Measurements from ENCODE around the gene SLC25A44. TPM values are rescaled to one million over a fixed set of nuclear protein-coding genes. Genes with fewer than 3 reads are reported as not detected.
"Not testable (repeated sequence)": the region's sequence is repeated elsewhere in the genome, so short reads cannot be mapped to it uniquely, and the experiment has no call there.

The SLC25A44 gene
- total RNA-seq, 4 donors from 2014 or later = 9.2 to 19.5 (median 18.5) TPM

- H3K36me3 ChIP-seq = no peaks in the 10 kb centered on the region
- H3K27me3 ChIP-seq = peaks cover 0 to 3% (median 3%) of the 10 kb centered on the region in 3 donors
- DNase-seq (no peak), ATAC-seq (no peak)
- in situ Hi-C loops (cut with MboI; ENCODE audit: low sequenced_read_pairs in 4 of 4) (no loop called here), intact Hi-C loops (cut with DNase I; ENCODE audit: low total_unique reads) (no loop called here)
- no peak overlapping the region for H3K27ac ChIP-seq
- H3K9me3 ChIP-seq = no peaks in the 10 kb centered on the region
- H3K4me1 ChIP-seq = no peaks in the 10 kb centered on the region
- TF ChIP-seq, protein P1, sequence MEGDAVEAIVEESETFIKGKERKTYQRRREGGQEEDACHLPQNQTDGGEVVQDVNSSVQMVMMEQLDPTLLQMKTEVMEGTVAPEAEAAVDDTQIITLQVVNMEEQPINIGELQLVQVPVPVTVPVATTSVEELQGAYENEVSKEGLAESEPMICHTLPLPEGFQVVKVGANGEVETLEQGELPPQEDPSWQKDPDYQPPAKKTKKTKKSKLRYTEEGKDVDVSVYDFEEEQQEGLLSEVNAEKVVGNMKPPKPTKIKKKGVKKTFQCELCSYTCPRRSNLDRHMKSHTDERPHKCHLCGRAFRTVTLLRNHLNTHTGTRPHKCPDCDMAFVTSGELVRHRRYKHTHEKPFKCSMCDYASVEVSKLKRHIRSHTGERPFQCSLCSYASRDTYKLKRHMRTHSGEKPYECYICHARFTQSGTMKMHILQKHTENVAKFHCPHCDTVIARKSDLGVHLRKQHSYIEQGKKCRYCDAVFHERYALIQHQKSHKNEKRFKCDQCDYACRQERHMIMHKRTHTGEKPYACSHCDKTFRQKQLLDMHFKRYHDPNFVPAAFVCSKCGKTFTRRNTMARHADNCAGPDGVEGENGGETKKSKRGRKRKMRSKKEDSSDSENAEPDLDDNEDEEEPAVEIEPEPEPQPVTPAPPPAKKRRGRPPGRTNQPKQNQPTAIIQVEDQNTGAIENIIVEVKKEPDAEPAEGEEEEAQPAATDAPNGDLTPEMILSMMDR (IDR thresholded peaks at IDR 0.05 in 4 of 5, conservative IDR thresholded peaks at IDR 0.05 in 1 of 5) = no peak
- TF ChIP-seq POLR2A (IDR thresholded peaks at IDR 0.05) = no peak
- H3K4me3 ChIP-seq = no peak overlapping the region
Measured at GRCh38 chr1:156177919-156178654, 15.8 kb upstream of the SLC25A44 start.

- in situ Hi-C loops (cut with MboI; ENCODE audit: low sequenced_read_pairs in 4 of 4) = no loop called here
- Histone ChIP-seq H3K36me3 (no peaks in the 10 kb centered on the region), H3K27ac (no peak overlapping the region), H3K4me1 (no peaks in the 10 kb centered on the region), H3K4me3 (no peak overlapping the region), H3K27me3 (peaks cover 0 to 3% (median 3%) of the 10 kb centered on the region in 3 donors), H3K9me3 (no peaks in the 10 kb centered on the region)
- TF ChIP-seq, protein P1 (IDR thresholded peaks at IDR 0.05 in 4 of 5, conservative IDR thresholded peaks at IDR 0.05 in 1 of 5) = no peak
- no peak for TF ChIP-seq POLR2A (IDR thresholded peaks at IDR 0.05)
- no peak for ATAC-seq
- DNase-seq = no peak
- intact Hi-C loops (cut with DNase I; ENCODE audit: low total_unique reads) = no loop called here
Measured at GRCh38 chr1:156180471-156180870, 13.4 kb upstream of the SLC25A44 start.

DNA sequence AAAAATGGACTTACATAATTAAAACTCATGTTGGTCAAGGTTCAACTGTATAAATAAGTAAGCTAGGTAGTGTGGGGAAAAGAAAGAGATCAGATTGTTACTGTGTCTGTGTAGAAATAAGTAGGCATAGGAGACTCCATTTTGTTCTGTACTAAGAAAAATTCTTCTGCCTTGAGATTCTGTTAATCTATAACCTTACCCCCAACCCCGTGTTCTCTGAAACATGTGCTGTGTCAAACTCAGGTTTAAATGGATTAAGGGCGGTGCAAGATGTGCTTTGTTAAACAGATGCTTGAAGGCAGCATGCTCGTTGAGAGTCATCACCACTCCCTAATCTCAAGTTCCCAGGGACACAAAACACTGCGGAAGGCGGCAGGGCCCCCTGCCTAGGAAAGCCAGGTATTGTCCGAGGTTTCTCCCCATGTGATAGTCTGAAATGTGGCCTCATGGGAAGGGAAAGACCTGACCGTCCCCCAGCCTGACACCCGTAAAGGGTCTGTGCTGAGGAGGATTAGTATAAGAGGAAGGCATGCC is 12.4 kb upstream of the SLC25A44 start:
- H3K27me3 ChIP-seq; intact Hi-C loops (cut with DNase I; ENCODE audit: low total_unique reads); ATAC-seq: not testable (repeated sequence)

DNA sequence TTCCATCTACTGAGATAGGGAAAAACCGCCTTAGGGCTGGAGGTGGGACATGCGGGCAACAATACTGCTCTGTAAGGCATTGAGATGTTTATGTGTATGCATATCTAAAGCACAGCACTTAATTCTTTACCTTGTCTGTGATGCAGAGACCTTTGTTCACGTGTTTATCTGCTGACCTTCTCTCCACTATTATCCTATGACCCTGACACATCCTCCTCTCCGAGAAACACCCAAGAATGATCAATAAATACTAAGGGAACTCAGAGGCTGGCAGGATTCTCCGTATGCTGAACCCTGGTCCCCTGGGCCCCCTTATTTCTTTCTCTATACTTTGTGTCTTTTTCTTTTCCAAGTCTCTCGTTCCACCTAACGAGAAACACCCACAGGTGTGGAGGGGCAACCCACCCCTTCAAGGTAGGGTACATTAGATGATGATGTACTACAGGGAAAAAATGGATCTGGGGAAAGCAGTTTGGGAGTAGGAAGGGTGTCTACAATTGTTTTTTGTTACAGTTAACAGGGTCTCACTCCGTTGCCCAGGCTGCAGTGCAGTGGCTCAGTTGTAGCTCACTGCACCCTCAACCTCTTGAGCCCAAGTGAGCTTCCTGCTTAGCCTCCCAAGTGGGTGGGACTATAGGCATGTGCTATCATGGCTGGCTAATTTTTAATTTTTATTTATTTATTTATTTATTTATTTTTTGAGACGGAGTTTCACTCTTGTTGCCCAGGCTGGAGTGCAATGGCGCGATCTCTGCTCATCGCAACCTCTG is 11.7 kb upstream of the SLC25A44 start:
- H3K4me1 ChIP-seq; H3K27me3 ChIP-seq; H3K9me3 ChIP-seq; H3K36me3 ChIP-seq; in situ Hi-C loops (cut with MboI; ENCODE audit: low sequenced_read_pairs in 4 of 4); H3K4me3 ChIP-seq; ATAC-seq; DNase-seq; intact Hi-C loops (cut with DNase I; ENCODE audit: low total_unique reads); H3K27ac ChIP-seq: not testable (repeated sequence)

More for the DNA sequence above, 12.4 kb upstream of the SLC25A44 start:
- H3K36me3 ChIP-seq; H3K27ac ChIP-seq; H3K9me3 ChIP-seq; in situ Hi-C loops (cut with MboI; ENCODE audit: low sequenced_read_pairs in 4 of 4); DNase-seq; H3K4me1 ChIP-seq; H3K4me3 ChIP-seq: not testable (repeated sequence)

DNA sequence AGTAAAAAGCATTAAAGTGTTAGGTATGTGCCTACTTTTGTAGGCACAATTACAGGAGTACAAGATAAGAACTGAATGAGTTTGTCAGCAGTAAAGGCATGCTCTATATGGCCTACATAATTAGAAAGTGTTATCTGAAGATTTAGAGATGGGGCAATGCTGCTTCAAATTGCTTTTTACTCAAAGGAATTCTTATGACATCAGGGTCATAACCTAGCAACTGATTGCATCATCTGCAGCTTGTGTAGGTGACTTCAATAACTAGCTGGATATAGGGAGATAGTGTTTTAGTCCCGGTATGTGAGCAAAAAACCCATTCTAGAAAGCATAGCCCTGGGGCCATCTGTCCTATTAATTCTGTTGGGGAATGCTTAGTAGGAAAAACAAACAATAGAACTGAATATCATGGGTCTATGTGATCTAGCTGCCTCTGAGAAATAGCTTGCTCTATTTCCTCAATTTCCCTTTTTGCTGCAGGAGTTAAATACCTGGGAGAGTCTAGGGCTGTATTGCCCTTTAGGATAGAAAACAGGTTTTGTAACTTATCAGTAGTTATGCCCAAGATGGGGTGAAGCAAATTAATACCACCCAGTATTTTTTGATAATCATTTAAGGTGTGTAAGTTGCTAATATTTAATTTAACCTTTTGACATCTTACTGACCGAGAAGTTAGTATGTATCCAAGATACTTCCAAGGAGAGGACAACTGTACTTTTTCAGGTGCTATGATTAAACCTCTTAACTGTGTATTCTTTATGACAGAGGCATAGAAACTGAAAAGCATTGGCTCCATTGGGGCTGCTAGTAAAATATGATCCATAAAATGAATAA is 7.3 kb upstream of the SLC25A44 start:
- in situ Hi-C loops (cut with MboI; ENCODE audit: low sequenced_read_pairs in 4 of 4) = not testable (repeated sequence)

GRCh38 chr1:156190265-156190664 is 3.6 kb upstream of the SLC25A44 start:
- H3K4me3 ChIP-seq; intact Hi-C loops (cut with DNase I; ENCODE audit: low total_unique reads); H3K27me3 ChIP-seq; H3K9me3 ChIP-seq; H3K27ac ChIP-seq; in situ Hi-C loops (cut with MboI; ENCODE audit: low sequenced_read_pairs in 4 of 4); H3K36me3 ChIP-seq; ATAC-seq; DNase-seq: not testable (repeated sequence)
- H3K4me1 ChIP-seq = peaks cover 12 to 19% of the 10 kb centered on the region in 2 donors

More for the DNA sequence above, 7.3 kb upstream of the SLC25A44 start:
- DNase-seq; H3K9me3 ChIP-seq; H3K4me3 ChIP-seq; H3K27me3 ChIP-seq; H3K4me1 ChIP-seq; ATAC-seq; intact Hi-C loops (cut with DNase I; ENCODE audit: low total_unique reads); H3K36me3 ChIP-seq; H3K27ac ChIP-seq: not testable (repeated sequence)

Data from gastrocnemius medialis (tissue), 4 donors.